Esophagus (tissue), 2 donors: ENCODE data around the gene SPNS3. TPM values are rescaled to one million over a fixed set of nuclear protein-coding genes. Genes with fewer than 3 reads are reported as not detected.

ENCODE experiments used
- H3K27ac ChIP-seq, 2 donors: one replicate each; pipeline ENCODE4 v1.5.1; 2013; ENCODE audit warnings: low read depth in 2 of 2, mild to moderate bottlenecking in 2 of 2, inconsistent platforms in 1 of 2, low read length in 1 of 2, moderate library complexity in 1 of 2
- H3K27me3 ChIP-seq, 2 donors: one replicate each; pipeline ENCODE4 v1.6.1; 2013; ENCODE audit warnings: low read length in 2 of 2, control low read depth in 1 of 2, mild to moderate bottlenecking in 1 of 2; ENCODE audit not compliant: insufficient read depth in 2 of 2, control insufficient read depth in 1 of 2
- H3K36me3 ChIP-seq, 2 donors: one replicate each; pipeline ENCODE4 v1.6.1; 2013; ENCODE audit warnings: low read length in 1 of 2; ENCODE audit not compliant: control insufficient read depth in 2 of 2, insufficient read depth in 2 of 2
- H3K4me1 ChIP-seq, 2 donors: one replicate each; pipeline ENCODE4 v1.6.1; 2013; ENCODE audit warnings: low read length in 1 of 2; ENCODE audit not compliant: control insufficient read depth in 2 of 2, insufficient read depth in 2 of 2
- H3K4me3 ChIP-seq, 2 donors: one replicate each; pipeline ENCODE4 v1.5.1; 2013; ENCODE audit warnings: low read length in 2 of 2, mild to moderate bottlenecking in 2 of 2, low read depth in 1 of 2, moderate library complexity in 1 of 2
- H3K9me3 ChIP-seq, 2 donors: one replicate each; pipeline ENCODE4 v1.6.1; 2013; ENCODE audit warnings: mild to moderate bottlenecking in 2 of 2, low read depth in 1 of 2, low read length in 1 of 2, moderate library complexity in 1 of 2; ENCODE audit not compliant: control insufficient read depth in 2 of 2, insufficient read depth in 1 of 2
- WGBS, 2 donors: extraction: QIAGEN DNeasy Blood & Tissue Kit; methylation state at CpG; one replicate each; pipeline ENCODE4 v1.1.7; 2013; 5-methylcytosine and 5-hydroxymethylcytosine counted together
- polyA plus RNA-seq, 2 donors: library from polyadenylated mRNA; stranded (reverse); fragments of 200-250 nt; gene quantifications; one replicate each; pipeline ENCODE4 v1.2.3, GENCODE V29; 2013
- donor health status: healthy with polysubstance abuse.
- donor health status: Bipolar disorder and iron deficiency.

SPNS3 gene
- polyA plus RNA-seq, 2 donors: 0.36 to 1.3 TPM

DNA sequence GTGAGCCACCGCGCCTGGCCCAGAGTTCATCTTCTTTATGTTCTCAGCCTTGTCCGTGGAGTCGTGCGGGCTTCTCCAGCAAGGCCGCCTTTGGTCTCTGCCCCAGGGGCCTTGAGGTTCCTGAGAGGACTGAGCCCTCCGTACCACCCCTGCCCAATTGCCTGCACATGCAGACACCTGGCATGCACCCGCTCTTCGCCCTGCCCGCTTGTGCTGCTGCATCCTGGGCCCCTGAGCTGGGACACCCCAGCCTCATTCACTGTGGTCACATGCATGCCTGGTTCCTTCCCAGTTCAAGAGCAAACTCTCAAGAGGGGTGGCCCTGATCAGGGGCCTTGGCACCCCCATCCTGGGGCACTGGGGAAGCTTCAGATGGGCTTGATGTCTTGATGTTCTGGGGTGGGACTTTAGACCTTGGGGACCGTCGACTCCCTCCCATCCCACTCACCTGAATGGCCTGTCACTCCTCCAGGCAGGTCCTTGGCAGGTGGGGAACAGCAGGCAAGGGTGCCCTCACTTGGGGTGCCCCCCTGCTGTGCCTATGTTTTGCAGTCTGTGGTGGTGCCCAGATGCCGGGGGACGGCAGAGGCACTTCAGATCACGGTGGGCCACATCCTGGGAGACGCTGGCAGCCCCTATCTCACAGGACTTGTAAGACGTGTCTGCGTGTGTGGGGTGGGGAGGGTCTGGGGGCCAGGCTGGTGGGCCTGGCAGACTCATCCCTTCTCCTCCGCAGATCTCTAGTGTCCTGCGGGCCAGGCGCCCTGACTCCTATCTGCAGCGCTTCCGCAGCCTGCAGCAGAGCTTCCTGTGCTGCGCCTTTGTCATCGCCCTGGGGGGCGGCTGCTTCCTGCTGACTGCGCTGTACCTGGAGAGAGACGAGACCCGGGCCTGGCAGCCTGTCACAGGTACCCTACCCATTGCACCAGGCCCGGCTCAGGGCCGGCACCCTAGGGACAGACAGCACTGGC, 52.2 kb downstream of the SPNS3 start:
- Histone ChIP-seq H3K27ac (no peak overlapping the region), H3K9me3 (no peaks in the 10 kb centered on the region), H3K4me3 (peak overlapping the region in 1 of 2 donors; percentile 22), H3K4me1 (peaks cover 0 to 4% of the 10 kb centered on the region in 2 donors), H3K27me3 (no peaks in the 10 kb centered on the region), H3K36me3 (no peaks in the 10 kb centered on the region)
- WGBS, 2 donors: 79 to 82% methylated on average over 31 of the region's 31 CpGs

DNA sequence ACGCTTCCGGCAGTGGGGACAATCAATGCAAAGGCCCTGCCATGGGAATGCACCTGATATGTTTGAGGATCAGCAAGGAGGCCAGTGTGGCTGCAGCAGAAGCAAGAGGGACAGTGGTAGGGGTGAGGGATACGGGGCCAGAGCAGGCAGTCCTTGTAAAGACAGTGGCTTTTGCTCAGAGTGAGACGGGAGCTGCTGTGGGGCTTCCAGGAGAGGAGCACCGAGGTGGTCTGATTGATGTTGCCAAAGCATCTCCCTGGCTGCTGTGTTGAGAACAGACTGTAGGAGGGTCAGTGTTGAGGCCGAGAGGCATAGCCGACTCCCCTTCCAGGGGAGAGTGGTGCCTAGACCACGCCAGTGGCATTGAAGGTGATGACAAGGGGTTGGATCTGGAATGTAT, 53.6 kb downstream of the SPNS3 start:
- Histone ChIP-seq H3K4me1 (peaks cover 0 to 4% of the 10 kb centered on the region in 2 donors), H3K36me3 (no peaks in the 10 kb centered on the region), H3K27ac (no peak overlapping the region), H3K27me3 (no peaks in the 10 kb centered on the region), H3K9me3 (no peaks in the 10 kb centered on the region), H3K4me3 (no peak overlapping the region)
- 91 to 96% methylated on average over 8 of the region's 8 CpGs for WGBS, 2 donors

GRCh38 chr17:4487820-4488716, 54.3 kb downstream of the SPNS3 start:
- Histone ChIP-seq H3K36me3 (no peaks in the 10 kb centered on the region), H3K9me3 (no peaks in the 10 kb centered on the region), H3K27me3 (no peaks in the 10 kb centered on the region), H3K4me1 (no peaks in the 10 kb centered on the region), H3K4me3 (no peak overlapping the region), H3K27ac (no peak overlapping the region)
- 78 to 83% methylated on average over 24 of the region's 24 CpGs for WGBS, 2 donors

DNA sequence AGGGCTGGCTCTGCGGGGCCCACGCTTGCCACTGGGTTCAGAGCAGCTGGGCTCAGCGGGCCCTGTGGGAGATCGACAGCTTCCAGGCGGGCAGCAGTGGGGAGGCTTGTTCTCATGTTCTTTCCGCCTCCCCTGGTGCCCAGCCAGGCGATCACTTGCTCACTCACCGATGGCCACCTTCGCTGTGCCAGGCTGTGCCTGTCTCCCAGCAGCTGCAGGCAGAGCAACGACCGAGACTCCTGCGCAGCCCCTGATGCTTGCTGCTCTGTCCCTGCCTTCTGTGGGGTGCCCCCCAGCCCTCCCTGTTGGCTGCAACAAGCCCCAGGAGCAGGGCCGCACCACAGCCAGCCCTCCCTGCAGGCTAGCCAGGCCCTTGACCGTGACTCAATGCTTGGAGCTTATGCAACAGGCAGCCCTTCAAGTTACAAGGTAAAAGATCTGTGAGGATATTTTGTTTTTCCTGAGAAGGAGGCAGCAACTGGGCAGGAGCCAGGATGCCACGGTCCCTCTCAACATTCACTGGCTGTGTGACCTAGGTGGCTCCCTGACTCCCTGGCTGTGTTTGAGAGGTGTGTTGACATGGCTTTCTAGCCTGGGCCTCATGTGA, 55.4 kb downstream of the SPNS3 start:
- peak overlapping the region; percentile 51 to 69 for H3K27ac ChIP-seq
- no peaks in the 10 kb centered on the region for H3K27me3 ChIP-seq
- no peaks in the 10 kb centered on the region for H3K9me3 ChIP-seq
- no peaks in the 10 kb centered on the region for H3K4me1 ChIP-seq
- no peak overlapping the region for H3K4me3 ChIP-seq
- 88 to 89% methylated on average over 15 of the region's 15 CpGs for WGBS, 2 donors
- H3K36me3 ChIP-seq: no peaks in the 10 kb centered on the region

DNA sequence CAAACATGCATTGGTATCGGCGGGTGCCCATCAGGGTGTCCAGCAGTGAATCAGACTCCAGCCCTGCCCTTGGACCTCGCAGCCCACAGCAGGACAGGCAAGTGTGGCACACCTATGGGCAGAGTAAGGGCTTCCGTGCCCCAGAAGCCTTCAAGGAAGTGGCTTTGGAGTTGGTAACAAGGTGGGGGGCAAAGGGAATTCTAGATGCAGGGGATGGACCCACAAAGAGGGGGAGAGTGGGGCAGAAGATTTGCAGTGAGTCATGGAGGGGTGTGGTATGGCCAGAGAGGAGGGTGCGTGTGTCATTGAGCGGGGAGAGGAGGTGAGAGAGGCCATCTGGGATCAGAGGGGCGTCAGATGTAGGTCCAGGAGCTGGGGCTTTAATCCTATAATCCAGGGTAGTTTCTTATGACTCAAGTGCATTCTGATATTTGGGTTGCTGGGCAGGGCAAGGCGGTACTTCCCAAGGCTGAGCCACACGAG, 56.4 kb downstream of the SPNS3 start:
- no peaks in the 10 kb centered on the region for H3K27me3 ChIP-seq
- 74 to 75% methylated on average over 9 of the region's 9 CpGs for WGBS, 2 donors
- H3K4me1 ChIP-seq: no peaks in the 10 kb centered on the region
- no peaks in the 10 kb centered on the region for H3K36me3 ChIP-seq
- H3K27ac ChIP-seq: peak overlapping the region; percentile 56 to 77
- no peaks in the 10 kb centered on the region for H3K9me3 ChIP-seq
- H3K4me3 ChIP-seq: no peak overlapping the region

DNA sequence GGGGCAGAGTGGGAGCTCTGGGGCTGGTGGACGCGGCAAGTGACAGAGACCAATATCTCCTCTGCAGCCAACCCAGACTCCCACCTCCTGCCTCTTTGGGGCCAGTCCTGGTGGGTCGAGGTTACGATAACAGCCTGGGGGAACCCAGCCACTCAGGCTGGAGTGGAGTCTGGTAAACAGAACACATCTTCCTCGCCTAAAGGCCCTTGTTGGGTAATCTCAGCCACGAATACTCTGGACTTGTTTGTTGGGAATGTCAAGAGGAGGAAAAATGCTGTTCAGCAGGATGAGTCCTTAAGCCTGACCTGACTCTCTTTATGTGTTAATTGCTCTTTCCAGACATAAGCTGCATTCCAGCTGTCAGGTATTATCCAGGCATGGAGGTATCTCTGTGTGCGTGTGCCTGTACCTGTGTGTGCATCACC, 56.9 kb downstream of the SPNS3 start:
- H3K27ac ChIP-seq: peak overlapping the region; percentile 41 to 77
- no peaks in the 10 kb centered on the region for H3K27me3 ChIP-seq
- H3K36me3 ChIP-seq: no peaks in the 10 kb centered on the region
- H3K4me1 ChIP-seq: no peaks in the 10 kb centered on the region
- 73 to 83% methylated on average over 7 of the region's 7 CpGs for WGBS, 2 donors
- H3K9me3 ChIP-seq: no peaks in the 10 kb centered on the region
- H3K4me3 ChIP-seq: no peak overlapping the region

DNA sequence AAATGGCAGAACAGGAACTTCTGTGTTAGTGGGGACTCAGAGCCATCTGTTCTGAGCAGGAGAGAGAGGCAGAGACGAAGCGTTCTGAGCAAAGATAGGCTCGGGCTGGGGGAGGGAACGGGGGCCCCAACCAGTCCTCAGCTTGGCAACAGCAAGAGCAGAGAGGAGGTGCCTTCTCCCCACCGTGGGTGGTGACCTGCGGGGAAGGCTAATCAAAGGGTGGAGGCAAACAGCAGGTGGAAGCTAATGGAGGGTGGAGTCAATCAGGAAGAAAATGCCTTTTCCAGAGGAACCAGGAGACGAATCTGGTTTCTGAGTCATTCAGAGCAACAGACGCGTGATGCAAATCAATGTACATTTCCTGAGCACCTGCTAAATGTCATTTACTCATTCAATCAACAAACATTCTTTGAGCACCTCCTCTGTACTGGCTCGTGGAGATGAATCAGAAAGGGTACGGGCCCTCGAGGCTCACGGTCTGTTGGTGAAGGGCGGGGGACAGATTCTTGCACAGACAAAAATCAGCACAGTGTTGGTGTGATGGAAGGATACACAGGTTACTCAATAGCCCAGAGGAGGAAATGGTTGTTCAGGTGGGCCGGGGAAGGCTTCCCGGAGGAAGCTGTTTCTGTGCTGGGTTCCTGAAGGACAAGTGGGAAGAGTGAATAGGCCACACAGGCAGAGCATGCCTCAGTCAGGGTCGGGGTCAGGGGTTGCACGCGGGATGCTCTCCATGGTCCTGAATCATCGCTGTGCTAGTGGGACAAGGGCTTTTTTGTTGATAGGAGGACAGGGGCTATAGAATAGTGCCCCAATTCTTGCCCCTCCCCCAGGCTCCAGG, 59.2 kb downstream of the SPNS3 start:
- WGBS, 2 donors: 36 to 40% methylated on average over 20 of the region's 20 CpGs
- H3K4me3 ChIP-seq: no peak overlapping the region
- peaks cover 0 to 3% of the 10 kb centered on the region in 2 donors for H3K4me1 ChIP-seq
- peak overlapping the region; percentile 51 to 71 for H3K27ac ChIP-seq
- no peaks in the 10 kb centered on the region for H3K36me3 ChIP-seq
- H3K9me3 ChIP-seq: no peaks in the 10 kb centered on the region
- H3K27me3 ChIP-seq: no peaks in the 10 kb centered on the region

- no peaks in the 10 kb centered on the region for H3K27me3 ChIP-seq
- H3K9me3 ChIP-seq: no peaks in the 10 kb centered on the region
- H3K27ac ChIP-seq: peak overlapping the region; percentile 23 to 72
- 35 to 42% methylated on average over 23 of the region's 23 CpGs for WGBS, 2 donors
- H3K4me1 ChIP-seq: peaks cover 3 to 5% of the 10 kb centered on the region in 2 donors
- peak overlapping the region; percentile 8 to 41 for H3K4me3 ChIP-seq
- H3K36me3 ChIP-seq: peaks cover 0 to 3% of the 10 kb centered on the region in 2 donors
Observed at GRCh38 chr17:4497101-4497824, 63.5 kb downstream of the SPNS3 start.
